Daoy (cell line): ENCODE measurements around the gene SLC16A9. TPM values are rescaled to one million over a fixed set of nuclear protein-coding genes. Genes with fewer than 3 reads are reported as not detected.
"Not testable (repeated sequence)": the region's sequence is repeated elsewhere in the genome, so short reads cannot be mapped to it uniquely, and the experiment has no call there.

Experiments used
- DNase-seq: peaks from one replicate; pipeline ENCODE4 v3.0.0-alpha.2; 2015; ENCODE audit warnings: low read depth
- total RNA-seq: library from RNA; depleted of rRNA; stranded (reverse); fragments of >200 nt; shearing (Covaris generic); gene quantifications from 2 replicates; pipeline ENCODE4 v1.2.3, GENCODE V29; 2014; rRNA removed

Gene SLC16A9, protein sequence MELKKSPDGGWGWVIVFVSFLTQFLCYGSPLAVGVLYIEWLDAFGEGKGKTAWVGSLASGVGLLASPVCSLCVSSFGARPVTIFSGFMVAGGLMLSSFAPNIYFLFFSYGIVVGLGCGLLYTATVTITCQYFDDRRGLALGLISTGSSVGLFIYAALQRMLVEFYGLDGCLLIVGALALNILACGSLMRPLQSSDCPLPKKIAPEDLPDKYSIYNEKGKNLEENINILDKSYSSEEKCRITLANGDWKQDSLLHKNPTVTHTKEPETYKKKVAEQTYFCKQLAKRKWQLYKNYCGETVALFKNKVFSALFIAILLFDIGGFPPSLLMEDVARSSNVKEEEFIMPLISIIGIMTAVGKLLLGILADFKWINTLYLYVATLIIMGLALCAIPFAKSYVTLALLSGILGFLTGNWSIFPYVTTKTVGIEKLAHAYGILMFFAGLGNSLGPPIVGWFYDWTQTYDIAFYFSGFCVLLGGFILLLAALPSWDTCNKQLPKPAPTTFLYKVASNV
- total RNA-seq: 11.7 and 13.7 TPM in 2 replicates

DNA sequence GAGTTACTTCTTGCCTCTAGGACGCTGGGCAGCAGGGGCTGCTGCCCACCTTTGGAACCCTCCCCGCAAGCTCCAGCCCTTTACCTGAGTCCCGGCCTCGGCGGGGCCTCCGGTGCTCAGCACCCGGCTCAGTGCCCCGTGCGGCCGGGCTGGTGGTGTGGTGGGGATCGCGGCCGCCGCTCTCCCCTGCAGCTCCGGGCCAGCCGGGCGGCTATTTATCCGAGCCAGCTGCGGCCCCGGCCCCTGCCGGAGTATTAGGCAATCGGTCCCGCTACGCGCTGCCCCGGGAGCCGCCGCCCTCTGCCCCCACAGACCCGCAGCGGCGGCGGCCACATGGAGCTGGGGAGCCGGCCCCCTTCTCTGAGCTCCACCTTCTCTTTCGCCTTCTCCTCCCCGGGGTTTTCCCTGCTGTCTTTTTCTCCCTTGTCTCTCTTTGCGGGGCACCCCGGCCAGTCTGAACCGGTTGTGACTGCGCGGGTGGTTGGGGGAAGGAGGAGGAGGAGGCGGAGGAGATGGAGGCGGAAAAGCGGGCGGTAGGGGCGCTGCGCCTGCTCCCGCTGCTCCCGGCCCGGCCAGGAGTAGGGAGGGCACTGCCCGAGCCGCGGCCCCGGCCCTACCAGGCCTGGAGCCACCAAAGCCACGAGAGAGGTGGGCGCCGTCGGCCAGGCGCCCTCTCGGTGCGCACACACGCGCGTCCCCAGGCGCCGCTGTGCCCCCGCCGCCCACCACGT lies at the start of gene SLC16A9:
TSS of gene SLC16A9 (minus strand) at position 456 of the 731 bp plus-strand sequence. CDS start 25,559 bp downstream, outside the sequence.
- DNase-seq: peak; percentile 79

DNA sequence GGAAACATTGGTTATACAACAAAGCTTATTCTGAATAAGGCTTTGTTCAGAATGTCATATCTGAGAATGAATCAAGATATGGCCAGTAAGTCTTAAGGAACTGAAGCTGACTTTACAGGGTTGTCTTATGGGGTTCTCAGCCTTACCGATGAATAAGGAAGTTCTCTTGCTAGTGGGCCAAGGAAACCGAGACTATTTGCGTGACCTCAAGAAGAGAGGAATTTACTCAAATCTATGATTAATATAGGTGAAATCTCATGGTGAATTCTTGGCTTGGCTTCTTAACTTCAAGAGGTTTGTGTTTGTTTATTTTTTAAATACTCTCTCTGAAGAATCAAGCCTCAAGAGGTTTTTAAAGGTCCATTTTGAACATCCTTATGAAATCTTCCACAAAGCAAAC lies 48.3 kb upstream of the SLC16A9 start:
- peak; percentile 11 for DNase-seq

DNA sequence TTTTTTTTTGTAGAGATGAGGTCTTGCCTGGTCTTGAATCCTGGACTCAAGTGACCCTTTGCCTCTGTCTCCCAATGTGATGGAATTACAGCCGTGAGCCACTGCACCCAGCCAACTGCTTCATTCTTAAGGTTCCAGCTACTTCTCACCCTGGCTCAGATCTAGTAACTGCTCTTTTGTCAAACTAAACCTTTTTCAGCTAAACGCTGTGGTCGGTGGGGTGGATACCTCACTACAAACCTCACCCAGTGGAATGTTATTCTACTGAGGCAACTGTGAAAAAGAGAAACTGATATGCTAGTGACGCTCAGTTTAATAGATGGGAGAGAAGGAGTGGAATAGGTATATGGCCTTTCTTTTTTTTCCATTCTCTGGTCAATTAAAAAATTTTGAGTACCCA lies 45.3 kb upstream of the SLC16A9 start:
- DNase-seq: no peak

GRCh38 chr10:59753267-59753666 lies 43.6 kb upstream of the SLC16A9 start, which contains the start of gene MRLN:
TSS of gene MRLN (minus strand) at chr10:59753455.
- DNase-seq: no peak

DNA sequence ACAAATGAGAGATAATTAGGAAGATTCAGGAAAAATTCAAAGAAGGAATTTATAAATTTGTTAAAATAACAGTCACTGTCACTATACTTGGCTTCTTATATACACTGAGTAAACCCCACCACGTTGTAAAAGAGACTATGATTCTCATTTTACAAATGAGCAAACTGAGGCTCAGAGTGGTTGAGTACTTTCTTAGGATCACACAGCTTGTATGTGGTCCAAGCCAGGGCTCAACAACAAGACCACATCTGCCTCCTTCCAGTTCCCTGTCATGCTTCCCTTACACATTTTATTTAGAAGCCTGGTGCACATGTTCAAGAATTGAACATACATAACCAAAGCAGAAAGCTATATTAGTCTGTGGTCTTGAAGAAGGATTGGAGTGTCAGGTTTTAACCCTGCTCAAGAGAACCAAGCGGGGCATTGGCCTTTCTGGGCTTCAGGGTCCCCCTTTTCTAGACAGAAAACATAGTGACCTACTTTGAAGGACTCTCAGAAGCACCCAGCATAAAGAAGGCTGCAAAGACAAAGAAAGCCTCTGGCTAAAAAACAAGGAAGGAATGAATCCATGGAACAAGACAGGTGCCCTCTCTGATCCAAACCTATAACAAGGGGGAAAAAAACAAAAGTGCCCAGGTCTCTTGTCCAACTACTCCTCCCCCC lies 42.8 kb upstream of the SLC16A9 start:
- DNase-seq: no peak

DNA sequence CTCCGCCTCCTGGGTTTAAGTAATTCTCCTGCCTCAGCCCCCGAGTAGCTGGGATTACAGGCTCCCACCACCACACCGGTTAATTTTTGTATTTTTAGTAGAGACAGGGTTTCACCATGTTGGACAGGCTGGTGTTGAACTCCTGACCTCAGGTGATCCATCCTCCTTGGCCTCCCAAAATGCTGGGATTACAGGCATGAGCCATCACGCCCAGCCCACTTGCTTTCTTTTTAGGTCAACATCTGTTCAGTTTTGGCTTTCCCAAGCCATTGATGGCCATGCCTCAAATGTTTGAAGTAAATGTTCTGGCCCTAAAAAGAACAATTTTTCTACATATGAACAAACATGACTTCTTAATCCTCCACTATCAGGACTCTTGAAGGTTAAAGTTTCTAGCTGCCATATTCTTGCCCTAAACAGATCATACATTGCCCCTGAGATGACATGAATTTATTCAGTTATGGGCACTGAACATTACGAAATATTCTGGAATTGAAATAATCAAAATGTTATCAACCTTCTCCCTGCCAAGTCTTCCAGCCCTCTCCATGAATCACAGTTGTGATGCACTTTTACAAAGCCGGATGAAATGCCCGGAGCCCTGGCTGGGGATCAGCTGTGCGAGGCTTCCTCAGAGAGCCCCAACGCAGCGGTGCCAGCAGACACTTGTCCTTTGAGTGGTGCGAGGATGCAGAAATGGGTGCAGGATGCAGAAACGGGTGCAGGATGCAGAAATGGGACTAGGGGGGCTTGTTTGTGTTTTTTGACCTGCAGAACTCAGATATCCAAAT lies 40.7 kb upstream of the SLC16A9 start:
- DNase-seq: no peak

- DNase-seq: no peak
Measured at GRCh38 chr10:59748834-59749233, 39.2 kb upstream of the SLC16A9 start.

- DNase-seq: no peak
Measured at GRCh38 chr10:59745163-59745650, 35.6 kb upstream of the SLC16A9 start.

DNA sequence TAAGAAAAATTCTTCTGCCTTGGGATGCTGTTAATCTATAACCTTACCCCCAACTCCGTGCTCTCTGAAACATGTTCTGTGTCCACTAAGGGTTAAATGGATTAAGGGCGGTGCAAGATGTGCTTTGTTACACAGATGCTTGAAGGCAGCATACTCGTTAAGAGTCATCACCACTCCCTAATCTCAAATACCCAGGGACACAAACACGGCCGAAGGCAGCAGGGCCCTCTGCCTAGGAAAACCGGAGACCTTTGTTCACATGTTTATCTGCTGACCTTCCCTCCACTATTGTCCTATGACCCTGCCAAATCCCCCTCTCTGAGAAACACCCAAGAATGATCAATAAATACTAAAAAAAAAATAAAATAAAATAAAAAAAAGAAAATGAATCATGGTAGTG lies 35.1 kb upstream of the SLC16A9 start:
- not testable (repeated sequence) for DNase-seq

GRCh38 chr10:59744156-59744555 lies 34.5 kb upstream of the SLC16A9 start:
- not testable (repeated sequence) for DNase-seq

DNA sequence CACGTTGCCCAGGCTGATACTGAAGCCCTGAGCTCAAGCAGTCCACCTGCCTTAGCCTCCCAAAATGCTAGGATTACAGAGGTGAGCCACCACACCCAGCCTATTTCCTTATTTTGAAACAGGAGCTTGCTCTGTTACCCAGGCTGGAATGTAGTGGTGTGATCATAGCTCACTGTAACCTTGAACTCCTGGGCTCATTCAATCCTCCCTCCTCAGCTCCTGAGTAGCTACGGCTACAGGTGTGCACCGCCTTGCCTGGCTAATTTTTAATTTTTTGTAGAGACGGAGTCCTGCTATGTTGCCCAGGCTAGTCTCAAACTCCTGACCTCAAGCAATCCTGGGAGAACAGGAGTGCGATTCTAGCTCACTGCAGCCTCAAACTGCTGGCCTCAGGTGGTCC lies 31.9 kb upstream of the SLC16A9 start:
- no peak for DNase-seq

GRCh38 chr10:59741048-59741447 lies 31.4 kb upstream of the SLC16A9 start:
- DNase-seq: no peak

GRCh38 chr10:59736749-59737148 lies 27.1 kb upstream of the SLC16A9 start:
- no peak for DNase-seq

DNA sequence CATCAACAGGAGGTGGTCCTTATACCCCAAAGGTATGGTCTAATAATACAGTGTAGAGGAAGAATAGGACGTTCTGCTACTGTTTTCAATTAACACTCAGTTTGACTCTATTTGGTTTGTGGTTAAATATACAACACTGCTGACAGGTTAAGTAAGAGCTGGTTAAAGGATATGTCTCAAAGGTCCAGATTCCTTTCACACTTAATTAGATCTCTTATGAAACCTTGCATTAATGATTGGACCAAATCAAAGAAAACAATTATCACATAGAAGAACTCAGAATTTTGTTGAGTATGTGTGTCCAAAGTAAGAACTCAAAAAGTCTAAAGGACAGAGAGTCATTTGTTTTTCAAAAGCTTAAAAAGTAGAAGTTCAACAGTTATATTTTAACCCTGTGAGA lies 25.6 kb upstream of the SLC16A9 start:
- DNase-seq: no peak

DNA sequence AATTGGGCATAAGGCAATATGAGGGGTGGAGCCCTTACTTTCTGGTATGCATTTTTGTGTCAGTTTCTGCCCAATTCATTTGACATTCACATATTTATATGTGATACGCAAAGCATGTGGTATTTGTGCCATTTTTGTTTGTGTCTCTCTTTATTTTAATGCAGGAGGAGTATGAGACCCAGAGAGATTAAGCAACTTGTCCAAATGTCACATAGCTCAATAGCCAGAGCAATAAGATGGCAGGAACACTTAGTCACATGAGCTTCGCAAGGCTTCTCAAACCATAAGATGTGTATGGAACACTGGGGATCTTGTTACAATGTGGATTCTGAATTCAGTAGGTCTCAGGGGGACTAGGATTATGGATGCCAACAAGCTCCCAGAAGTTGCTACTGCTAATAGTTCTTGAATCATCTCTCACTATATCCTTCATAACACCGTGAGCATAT lies 24.4 kb upstream of the SLC16A9 start:
- DNase-seq: no peak

DNA sequence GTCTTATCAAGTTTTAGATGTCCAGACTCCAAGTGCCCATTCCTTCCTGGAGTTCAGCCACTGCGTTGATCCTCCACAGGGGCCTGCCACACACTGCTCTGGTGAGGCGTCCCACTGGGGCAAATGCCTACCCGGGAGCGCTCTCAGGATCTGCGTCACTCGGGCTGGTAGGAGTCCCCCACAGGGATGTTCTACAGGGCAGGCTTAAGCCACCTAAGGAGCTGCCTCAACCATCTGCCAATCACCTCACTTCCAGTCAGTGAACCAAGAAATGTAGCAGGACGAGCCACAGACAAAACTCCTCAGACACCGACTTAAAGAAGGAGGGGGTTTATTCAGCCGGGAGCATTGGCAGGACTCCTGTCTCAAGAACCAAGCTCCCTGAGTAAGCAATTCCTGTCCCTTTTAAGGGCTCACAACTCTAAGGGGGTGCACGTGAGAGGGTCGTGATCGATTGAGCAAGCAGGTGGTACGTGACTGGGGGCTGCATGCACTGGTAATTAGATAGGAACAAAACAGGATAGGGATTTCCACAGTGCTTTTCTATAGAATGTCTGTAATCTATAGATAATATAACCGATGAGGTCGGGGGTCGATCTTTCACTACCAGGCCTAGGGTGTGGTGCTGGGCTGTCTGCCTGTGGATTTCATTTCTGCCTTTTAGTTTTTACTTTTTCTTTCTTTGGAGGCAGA lies 23.8 kb upstream of the SLC16A9 start:
- DNase-seq: not testable (repeated sequence)

DNA sequence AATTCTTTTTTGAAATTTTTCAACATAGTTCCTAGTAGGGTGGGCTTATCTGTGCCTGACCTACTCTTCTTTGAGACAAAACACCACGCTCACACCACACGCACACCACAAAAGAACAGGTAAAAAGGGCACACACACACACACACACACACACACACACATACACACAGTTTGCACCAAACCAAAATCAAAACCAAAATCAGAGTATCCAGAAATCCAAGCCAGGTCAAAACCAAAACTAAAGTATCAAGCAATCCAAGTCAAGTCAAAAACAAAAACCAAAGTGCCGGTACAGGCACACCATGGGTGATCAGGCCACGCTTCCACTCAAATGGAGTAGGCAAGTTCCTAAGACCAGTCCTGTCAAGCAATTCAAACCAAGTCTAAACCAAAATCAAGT lies 23.2 kb upstream of the SLC16A9 start:
- DNase-seq: not testable (repeated sequence)

DNA sequence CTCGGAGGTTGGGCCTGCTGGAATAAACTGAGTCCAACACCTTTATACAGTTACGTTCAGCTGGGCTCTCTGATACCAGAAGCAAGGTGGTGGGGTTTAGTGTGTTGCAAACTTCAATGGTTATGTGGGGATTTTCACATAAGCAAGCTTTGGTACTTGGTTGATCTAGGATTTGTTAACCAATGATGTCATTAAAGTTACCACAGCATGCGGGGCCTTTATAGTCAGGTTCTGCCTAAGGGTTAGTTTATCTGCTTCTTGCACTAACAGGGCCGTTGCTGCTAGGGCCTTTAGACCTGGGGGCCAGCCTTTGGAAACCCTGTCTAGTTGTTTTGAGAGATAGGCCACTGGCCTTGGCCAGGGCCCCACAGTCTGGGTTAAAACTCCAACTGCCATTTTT lies 19.5 kb upstream of the SLC16A9 start:
- DNase-seq: not testable (repeated sequence)

- DNase-seq: no peak
Measured at GRCh38 chr10:59724098-59724938, 14.7 kb upstream of the SLC16A9 start.

DNA sequence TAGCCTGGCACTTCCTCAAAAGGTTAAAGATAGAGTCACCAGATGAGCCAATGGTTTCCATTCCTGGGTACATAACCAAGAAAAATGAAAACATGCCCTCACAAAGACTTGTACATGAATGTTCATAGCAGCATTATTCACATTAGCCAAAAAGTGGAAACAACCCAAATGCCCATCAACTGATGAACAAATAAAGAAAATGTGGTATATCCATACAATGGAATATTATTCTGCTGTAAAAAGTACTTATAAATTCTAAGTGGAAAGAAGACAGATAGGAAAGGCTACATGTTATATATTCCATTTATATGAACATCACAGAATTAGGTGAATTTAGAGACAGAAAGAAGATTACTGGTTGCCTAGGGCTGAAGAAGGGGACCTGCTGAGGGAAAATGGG lies 10.7 kb upstream of the SLC16A9 start:
- DNase-seq: no peak
